K562 (cell line): Measurements from ENCODE around the gene FAF2. TPM values are rescaled to one million over a fixed set of nuclear protein-coding genes. Genes with fewer than 3 reads are reported as not detected.
A peak's percentile ranks its signal among the peaks of the same experiment; 100 is the strongest.

ENCODE experiments used
- CHCHD3 ChIP-seq: fragments of 250-450 bp; sonication (Bioruptor Pico); IDR thresholded peaks from 2 replicates; pipeline ENCODE4 v2.1.2; 2022; ENCODE audit warnings: mild to moderate bottlenecking
- ETV1 ChIP-seq: fragments of 450-650 bp; conservative IDR thresholded peaks from 2 replicates; pipeline ENCODE4 v1.6.1; 2016; ENCODE audit warnings: missing genetic modification characterization, control low read depth, low read depth, missing compliant biosample characterization
- HNRNPK ChIP-seq: fragments of 200-400 bp; formaldehyde crosslinking; IDR thresholded peaks from one replicate; pipeline ENCODE4 v1.6.1; 2018; ENCODE audit warnings: mild to moderate bottlenecking, low read depth, low read length; ENCODE audit not compliant: poor library complexity, severe bottlenecking
- JUND ChIP-seq, 2 experiments: IDR thresholded peaks; 2 replicates in 1 of 2; 3 replicates in 1 of 2; pipeline ENCODE4 v1.6.1; 2011; ENCODE audit warnings: borderline replicate concordance in 2 of 2, low read depth in 2 of 2, low read length in 2 of 2, improper control_type of control experiment in 1 of 2, missing biosample characterization in 1 of 2, missing genetic modification characterization in 1 of 2, missing genetic modification reagents in 1 of 2
- MIER1 ChIP-seq: fragments of 450-650 bp; IDR thresholded peaks from 2 replicates; pipeline ENCODE4 v1.6.1; 2016; ENCODE audit warnings: antibody characterized with exemption, mild to moderate bottlenecking, low read depth
- NR4A1 ChIP-seq, 2 experiments: fragments of 250-450 bp in 1 of 2; fragments of 450-650 bp in 1 of 2; sonication (Bioruptor Pico) in 1 of 2; IDR thresholded peaks; 2 replicates each; pipeline versions ENCODE4 v1.4.0 to v1.6.1; 2016 to 2020; ENCODE audit warnings: mild to moderate bottlenecking in 2 of 2, missing compliant biosample characterization in 1 of 2, missing genetic modification characterization in 1 of 2, moderate library complexity in 1 of 2
- OTX1 ChIP-seq: fragments of 450-650 bp; formaldehyde crosslinking; IDR thresholded peaks from 2 replicates; pipeline ENCODE4 v1.4.0; 2022; ENCODE audit warnings: mild to moderate bottlenecking
- PCBP1 ChIP-seq: fragments of 200-400 bp; formaldehyde crosslinking; IDR thresholded peaks from 2 replicates; pipeline ENCODE4 v1.6.1; 2018; ENCODE audit warnings: mild to moderate bottlenecking, low read depth, low read length; ENCODE audit not compliant: poor library complexity, severe bottlenecking
- POLR2G ChIP-seq: fragments of 200-400 bp; formaldehyde crosslinking; IDR thresholded peaks from 2 replicates; pipeline ENCODE4 v1.6.1; 2017; ENCODE audit warnings: low read depth, mild to moderate bottlenecking, antibody characterized with exemption, low read length, moderate library complexity
- POLR2H ChIP-seq: IDR thresholded peaks from 2 replicates; pipeline ENCODE4 v1.6.1; 2016; ENCODE audit warnings: missing genetic modification characterization, low read depth, mild to moderate bottlenecking, control low read depth, missing compliant biosample characterization, moderate library complexity
- TRIM24 ChIP-seq, 2 experiments: fragments of 450-650 bp; IDR thresholded peaks; 2 replicates each; pipeline ENCODE4 v1.6.1; 2016
- ZFP91 ChIP-seq: sonication (generic); formaldehyde crosslinking; IDR thresholded peaks from 2 replicates; pipeline ENCODE4 v1.8.0; 2022; ENCODE audit warnings: mild to moderate bottlenecking, missing genetic modification reagents
- ZNF12 ChIP-seq: sonication (generic); formaldehyde crosslinking; IDR thresholded peaks from 2 replicates; pipeline ENCODE4 v1.4.0; 2020; ENCODE audit warnings: mild to moderate bottlenecking, missing genetic modification reagents
- ZNF212 ChIP-seq: fragments of 450-650 bp; formaldehyde crosslinking; IDR thresholded peaks from 2 replicates; pipeline ENCODE4 v1.4.0; 2020; ENCODE audit warnings: mild to moderate bottlenecking
- ZNF318 ChIP-seq, 2 experiments: fragments of 450-650 bp; IDR thresholded peaks; 2 replicates each; pipeline ENCODE4 v1.6.1; 2016; ENCODE audit warnings: mild to moderate bottlenecking in 2 of 2, borderline replicate concordance in 1 of 2, low read depth in 1 of 2, moderate library complexity in 1 of 2
- polyA plus RNA-seq, 8 experiments: library from polyadenylated mRNA; depleted of rRNA in 4 of 8; stranded (reverse) in 5 of 8; unstranded in 3 of 8; fragments of >200 nt; fragmentation: Nextera tagmentation in 2 of 8; fragmentation: Illumina TruSeq in 1 of 8; extraction: Ambion mirVana in 2 of 8; extraction: Trizol in 1 of 8; gene quantifications; 2 replicates each; pipeline versions ENCODE4 v1.2.1 to v1.2.3, GENCODE V29; 2011 to 2014; ENCODE audit warnings: inconsistent platforms in 1 of 8, missing spikeins in 1 of 8
- total RNA-seq, 7 experiments: library from RNA; depleted of rRNA in 6 of 7; stranded (reverse); fragments of >200 nt in 6 of 7; fragmentation: Illumina TruSeq in 2 of 7; extraction: Trizol in 2 of 7; gene quantifications; 2 replicates each; pipeline versions ENCODE4 v1.2.1 to v1.2.3, GENCODE V29; 2011 to 2021; ENCODE audit warnings: low replicate concordance in 1 of 7

FAF2 gene
- total and polyA plus RNA-seq, 9 of the 15 experiments (the other 6 are each of a cell fraction or from before 2014, with no cell fraction given) = 25.0 to 44.6 (median 36.1) TPM

GRCh38 chr5:176537554-176538229 lies 89.5 kb downstream of the FAF2 start (continued):
- peak; percentile 77; the same call in 1 of the 2 replicates for TF ChIP-seq NR4A1 (CRISPR knock-in tag; IDR thresholded peaks at IDR 0.05)
- TF ChIP-seq NR4A1 (tag; IDR thresholded peaks at IDR 0.05) = peak; percentile 64; the same call in 1 of the 2 replicates
- TF ChIP-seq JUND (IDR thresholded peaks at IDR 0.05; ENCODE audit: borderline replicate concordance, low read depth, low read length) = peak; percentile 98
- TF ChIP-seq JUND (tag; IDR thresholded peaks at IDR 0.05; ENCODE audit: borderline replicate concordance, low read depth, low read length) = peak; percentile 98
- TF ChIP-seq POLR2H (tag) = 0 out of 2 replicates have a peak, but pooled peaks have one; percentile 61
- no peak for TF ChIP-seq ZNF12 (CRISPR knock-in tag)
- no peak for TF ChIP-seq TRIM24 (IDR thresholded peaks at IDR 0.05)
- no peak for TF ChIP-seq HNRNPK
- peak in 1 of 2 experiments; percentile 57; a peak in 1 of 4 replicates for TF ChIP-seq ZNF318 (IDR thresholded peaks at IDR 0.05; ENCODE audit: borderline replicate concordance in 1 of 2, low read depth in 1 of 2)
- 0 out of 2 replicates have a peak, but pooled peaks have one; percentile 21 for TF ChIP-seq MIER1
- no peak for TF ChIP-seq PCBP1
- peak; percentile 70 for TF ChIP-seq ETV1 (tag)
- no peak; the same call in 1 of the 2 replicates for TF ChIP-seq ZNF212 (CRISPR knock-in tag)
- peak; percentile 78 for TF ChIP-seq POLR2G
- TF ChIP-seq ZFP91 (CRISPR knock-in tag) = peak; percentile 95
- TF ChIP-seq CHCHD3 (CRISPR knock-in tag) = no peak
- TF ChIP-seq OTX1 (CRISPR knock-in tag) = peak; percentile 23; the same call in 1 of the 2 replicates
